ENCODE data around the gene C2orf78.
"Not testable (repeated sequence)": the region's sequence is repeated elsewhere in the genome, so short reads cannot be mapped to it uniquely, and the experiment has no call there.

Gene C2orf78, protein sequence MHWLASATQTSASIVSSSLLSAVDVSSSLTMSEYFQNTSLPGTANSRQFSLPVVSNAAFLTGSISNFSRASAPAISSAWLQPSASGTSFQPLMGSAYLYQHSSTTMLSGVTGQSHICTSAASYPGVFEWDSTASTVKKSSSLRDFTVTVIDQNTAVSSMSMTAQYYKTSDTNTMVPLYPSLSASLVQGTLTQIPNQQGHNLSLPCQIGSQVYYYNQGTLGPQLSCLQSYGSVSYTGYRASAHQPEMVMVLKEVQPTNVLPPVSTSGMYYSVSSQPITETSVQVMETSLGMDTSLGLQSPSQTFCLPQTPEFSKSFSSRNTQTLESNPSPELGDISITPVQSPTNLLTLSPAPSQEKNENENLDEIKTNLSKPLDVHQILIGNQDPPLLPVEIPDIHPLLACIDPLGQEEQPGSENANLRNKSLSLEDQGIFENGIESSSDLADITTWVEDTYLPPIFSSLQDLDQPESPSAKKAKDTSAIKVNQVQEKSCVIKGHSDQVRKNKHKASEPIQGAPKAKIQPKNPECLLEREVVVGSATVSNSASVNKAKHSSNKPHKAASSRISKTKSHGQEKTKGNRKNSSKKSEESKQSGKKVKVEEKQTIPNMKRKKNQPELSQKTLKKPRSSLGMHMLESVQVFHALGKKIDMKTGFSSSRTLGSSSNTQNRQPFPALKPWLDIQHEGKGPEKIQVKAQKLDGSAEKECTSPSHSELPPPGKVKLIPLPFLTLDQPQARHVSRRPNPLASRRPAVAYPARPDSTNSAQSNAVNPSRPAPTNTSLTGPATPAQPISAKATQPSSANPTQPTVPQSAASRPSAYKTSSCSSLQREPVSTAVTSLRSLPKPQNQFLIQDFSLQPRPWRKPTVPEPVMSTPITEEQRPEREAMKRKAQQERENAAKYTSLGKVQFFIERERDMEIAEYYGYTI

DNA sequence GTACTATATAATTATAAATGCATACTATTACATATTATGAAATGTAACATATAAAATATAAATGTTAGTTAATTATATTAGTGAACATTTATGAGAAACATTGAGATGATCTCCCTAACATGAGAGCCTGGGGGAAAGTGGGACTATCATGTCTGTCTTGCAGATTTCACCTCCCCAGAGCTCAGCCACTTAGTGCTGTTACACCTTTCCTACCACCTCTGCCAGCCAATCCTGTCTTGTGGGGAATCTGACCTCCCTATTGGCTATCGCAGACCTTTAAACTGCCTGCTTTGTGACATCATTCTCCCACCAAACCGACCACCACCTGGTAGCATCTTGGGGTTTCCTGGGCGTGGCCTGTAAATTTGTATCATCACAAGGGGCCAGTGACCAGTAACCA is at the start of gene C2orf78:
Gene C2orf78, plus strand, starts transcription at position 301 of the 400 bp plus-strand sequence. CDS start 127 bp downstream, outside the sequence.
- DNase-seq = not testable (repeated sequence)

DNA sequence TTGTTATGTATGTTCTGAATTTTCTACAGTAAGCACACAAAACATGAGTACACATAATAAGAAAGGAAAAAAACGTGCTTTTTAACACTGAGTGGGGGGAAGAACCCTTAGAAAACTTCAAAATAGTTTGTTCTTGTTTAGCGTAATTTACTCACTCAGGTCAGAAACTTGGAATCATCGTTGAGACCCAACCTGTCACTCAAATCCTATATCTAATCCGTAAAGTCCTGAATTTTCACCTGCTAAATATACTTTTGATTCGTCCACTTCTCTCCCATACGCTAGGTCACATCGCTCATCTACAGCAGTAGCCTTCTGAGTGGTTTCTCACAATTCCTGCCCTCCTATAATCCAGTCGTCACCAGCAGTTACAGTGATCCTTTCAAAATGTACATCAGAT is 47.6 kb upstream of the C2orf78 start:
- no peak for DNase-seq

DNA sequence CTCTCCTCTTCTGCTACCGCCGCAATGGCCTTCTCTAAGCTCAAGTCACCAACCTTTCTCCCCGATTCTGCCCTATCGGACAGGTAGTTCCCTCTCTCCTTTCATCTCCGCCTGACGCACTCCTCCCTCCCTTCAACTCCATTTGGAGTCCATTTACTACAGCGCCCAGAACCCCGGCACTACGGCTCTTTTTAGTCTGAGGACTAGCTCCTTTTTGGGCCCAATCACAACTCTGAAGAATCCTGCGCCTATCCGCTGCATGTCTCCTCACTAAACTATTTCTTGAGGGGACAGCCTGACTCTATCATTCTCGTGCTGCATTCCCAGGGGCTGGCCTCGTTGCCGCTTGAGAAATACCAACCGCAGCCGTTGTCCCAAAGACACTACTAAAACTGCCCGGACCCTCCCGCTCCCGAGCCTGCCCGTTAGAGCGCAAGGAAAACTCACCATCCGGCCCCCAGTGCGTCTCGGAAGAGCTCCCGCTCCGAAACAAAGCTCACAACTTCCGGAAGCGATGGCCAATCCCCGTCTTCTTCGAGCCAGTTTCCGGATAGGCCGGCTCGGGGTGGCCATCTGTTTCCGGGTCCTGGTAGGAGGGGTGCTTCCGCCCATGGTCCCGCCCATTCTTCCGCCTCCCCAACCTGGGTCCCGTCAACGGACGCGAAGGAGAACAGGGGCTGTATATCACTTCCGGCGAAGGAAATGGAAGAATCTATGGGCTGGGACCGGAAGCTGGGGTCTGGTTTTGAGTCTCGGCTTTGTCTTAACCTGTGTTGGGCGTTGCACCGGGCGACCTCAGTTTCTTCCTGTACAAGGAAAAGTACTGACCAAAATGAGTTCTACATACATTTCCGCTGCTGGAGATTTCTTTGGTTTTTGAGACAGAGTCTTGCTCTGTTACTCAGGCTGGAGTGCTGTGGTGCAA is 46.9 kb upstream of the C2orf78 start, which contains the start of gene TPRKB:
Gene TPRKB, minus strand, starts transcription at position 491 of the 925 bp plus-strand sequence. CDS start 2,776 bp downstream, outside the sequence.
- DNase-seq = peak; percentile 94

DNA sequence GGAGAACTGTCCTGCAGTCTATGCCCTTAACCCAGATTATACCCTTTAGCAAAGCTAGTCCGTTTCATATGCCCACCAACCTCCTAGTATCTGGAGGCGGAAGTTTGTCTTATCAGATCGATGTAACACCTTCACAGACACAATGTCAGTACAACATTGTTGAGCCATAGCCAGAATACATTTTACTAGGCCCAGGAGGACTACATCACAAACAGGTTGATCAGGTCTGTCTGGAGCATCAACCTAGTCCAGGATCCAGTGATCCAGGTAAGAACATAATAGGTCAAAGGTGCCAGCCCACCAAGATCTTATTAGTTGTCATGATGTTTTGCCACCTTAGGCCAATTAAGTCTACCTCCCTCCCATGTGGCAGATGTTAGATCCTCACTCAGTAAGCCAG is 44.9 kb upstream of the C2orf78 start:
- no peak for DNase-seq

DNA sequence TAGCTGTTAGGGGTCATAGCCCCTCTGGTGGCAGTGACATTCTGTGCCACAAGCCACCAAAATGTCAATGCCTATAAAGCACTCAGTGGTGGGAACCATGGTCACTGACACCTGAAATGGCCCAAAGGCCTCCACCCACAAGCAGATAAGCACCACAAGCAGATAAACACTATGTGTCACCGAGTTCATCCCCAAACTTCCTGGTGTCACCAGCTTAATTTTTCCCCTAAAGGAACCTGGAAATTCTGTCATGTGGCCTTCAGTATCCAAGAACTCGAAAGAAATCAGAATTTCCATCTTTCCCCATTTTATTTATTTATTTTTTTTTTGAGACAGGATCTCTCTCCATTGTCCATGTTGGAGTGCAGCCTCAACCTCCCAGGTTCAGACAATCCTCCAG is 43.2 kb upstream of the C2orf78 start:
- DNase-seq = no peak

DNA sequence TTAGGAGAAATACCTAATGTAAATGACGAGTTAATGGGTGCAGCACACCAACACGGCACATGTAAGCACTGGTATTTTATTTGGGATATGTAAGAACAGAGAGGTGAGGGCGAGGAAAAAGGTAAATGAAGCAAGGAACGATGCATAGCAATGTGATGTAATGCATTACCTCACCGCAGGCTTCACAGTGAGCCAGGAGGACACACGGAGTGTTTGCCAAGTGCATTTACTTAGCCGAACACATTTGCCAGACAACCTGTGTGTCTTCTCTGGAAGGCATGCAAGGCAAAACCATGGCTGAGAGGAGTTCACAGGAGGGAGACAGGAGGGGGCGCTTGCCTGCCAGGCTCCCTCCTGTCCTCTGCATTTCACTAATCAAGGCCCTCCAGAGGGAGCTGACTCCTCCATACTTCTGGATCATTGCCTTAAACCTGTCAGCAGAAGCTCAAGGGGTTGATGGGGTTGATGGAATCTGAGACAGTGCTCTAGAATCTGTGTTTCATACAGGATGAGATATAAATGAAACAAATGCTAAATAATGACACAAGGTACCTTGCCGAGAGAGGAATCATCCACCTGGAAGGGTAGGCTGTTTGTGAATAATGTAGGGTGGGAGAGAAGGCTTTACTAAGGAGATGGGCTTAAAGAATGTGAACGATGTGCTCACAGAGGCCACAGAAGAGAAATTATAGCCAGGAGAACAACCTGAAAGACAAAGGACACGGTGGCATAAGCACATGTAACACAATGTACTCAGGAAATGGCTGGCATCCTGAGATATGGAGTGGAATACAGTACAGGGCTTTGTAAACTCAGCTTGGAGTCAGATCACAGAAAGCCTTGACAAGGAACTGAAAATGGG is 37.7 kb upstream of the C2orf78 start:
- DNase-seq = no peak

DNA sequence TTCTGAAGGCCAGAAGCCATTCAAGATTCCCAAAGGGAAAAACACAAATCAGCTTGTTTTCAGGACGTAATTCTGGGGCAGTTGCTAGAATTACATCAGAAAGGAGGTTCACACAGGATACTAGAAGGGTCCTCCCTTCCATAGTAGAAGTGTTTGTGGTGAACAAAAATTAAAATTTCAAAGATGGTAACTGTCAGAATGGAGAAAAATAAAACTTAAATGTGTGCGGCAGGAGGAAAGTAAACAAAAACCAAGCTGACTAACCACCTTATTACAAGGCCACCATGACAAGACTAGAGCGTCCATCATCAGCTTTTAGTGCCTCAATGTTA is 37.1 kb upstream of the C2orf78 start:
- DNase-seq = no peak

DNA sequence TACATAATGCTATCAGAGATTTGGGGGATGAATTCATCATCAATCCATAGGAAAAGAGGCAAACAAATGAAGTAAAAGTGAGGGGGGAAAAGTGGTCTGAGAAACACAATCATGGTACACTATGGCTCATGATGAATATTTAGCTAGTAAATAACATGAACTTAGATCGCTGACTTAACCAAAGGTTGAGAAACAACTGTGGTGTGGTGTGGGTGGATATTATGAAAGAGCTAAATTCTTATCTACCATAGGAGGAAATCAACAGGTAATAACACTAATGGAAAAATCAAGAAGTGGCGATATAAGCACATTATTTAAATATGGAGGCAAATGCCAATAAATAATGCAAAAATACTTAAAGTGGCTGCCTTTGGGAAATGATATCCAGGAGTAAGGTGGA is 34.7 kb upstream of the C2orf78 start:
- no peak for DNase-seq

DNA sequence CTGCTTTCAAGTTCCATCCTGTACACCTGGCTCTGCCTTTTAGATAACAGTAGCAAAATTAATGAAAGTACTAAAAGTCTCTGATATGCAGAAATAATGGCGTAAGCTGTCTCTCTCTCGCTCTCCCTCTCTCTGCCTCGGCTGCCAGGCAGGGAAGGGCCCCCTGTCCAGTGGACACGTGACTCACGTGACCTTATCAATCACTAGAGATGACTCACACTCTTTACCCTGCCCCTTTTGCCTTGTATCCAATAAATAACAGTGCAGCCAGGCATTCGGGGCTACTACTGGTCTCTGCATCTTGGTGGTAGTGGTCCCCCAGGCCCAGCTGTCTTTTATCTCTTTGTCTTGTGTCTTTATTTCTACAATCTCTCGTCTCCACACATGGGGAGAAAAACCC is 29.7 kb upstream of the C2orf78 start:
- not testable (repeated sequence) for DNase-seq

DNA sequence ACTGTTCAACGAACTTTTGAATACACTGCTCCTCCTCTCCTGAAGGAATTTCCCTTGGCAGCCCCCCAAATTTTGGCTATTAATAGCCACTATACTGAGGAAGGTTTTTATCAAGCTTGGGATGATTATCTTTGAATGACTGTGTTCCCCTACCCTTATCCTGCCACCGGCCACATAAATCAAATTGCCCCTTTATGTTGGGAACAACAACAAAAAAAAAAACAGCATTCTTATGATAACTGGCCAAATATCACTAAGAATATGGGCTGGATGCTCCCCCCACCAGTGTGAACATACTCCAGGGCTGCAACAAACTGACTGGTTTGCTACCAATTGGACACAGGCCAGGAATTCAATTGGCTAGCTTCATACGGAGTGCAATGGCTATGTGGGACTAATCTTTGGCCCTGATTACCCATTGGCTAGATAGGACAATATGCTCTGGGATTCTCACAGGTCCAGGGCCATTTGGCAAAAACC is 24.7 kb upstream of the C2orf78 start:
- DNase-seq = no peak

DNA sequence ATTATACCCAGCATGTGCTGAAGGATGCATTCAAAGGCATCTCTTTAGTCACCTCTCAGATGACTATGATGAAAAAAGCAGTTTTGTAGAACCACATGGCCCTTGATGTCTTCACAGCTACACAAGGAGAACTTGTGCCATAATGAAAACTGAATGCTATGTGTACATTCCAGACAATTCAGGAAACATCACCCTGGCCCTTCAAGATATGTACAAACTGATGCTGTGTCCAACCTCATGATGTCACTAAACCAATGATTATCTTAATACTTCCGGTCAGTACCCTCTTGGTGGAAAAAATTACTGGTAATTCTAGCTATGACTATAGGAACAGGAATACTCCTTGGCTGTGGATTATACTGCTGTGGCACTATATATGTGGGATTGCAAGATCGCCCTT is 24.1 kb upstream of the C2orf78 start:
- no peak for DNase-seq

DNA sequence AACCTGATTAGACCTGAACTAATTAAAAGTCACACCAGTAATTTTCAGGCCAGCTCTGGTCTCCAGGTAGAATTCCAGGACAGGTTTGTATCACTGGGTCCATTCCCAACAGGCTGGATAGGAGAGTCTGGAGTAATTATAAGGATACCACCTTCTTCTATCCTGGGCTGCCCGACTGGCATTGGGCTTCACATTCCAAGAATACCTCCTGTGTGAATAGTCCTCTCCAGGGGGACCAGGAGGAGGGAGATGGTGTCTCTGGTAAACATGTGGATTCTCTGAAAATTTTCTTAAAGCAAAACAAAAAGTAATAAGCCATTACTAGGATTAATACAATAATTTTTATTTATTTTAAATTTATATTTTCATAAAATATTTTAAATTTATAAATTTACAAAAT is 21.4 kb upstream of the C2orf78 start:
- no peak for DNase-seq

DNA sequence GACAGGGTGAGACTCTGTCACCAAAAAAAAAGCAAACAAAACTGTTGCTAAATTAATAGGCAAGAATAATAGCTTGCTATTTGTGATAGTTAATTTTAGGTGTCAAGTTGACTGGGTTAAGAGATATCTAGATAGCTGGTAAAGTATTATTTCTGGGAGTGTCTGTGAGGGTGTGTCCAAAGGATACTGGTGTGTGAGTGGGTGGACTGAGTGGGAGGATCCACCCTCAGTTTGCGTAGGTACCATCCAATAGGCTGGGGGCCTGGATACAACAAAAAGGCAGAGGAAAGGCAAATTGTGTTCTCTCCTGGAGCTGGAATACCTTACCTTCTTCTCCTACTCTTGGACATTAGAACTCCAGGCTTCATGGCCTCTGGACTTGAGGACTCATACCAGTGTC is 19.0 kb upstream of the C2orf78 start:
- DNase-seq = no peak

DNA sequence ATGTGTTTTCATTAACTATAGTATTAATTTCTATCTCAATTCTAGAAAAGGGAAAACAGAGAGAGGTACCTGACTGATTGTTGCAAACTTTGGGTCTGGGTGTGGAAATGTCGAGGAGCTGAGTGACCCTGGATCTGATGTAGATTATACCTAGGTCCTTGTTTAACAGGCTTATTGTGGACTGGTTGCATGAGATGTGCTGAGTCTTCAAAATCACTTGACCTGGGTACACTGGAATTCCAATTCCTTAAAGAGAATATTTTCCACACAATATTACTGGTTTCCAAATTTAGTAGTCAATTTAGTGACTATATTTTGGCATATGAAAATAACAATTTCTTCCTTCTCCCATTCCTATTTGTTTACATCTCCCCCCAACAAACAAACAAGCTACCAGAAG is 17.6 kb upstream of the C2orf78 start:
- DNase-seq = no peak

DNA sequence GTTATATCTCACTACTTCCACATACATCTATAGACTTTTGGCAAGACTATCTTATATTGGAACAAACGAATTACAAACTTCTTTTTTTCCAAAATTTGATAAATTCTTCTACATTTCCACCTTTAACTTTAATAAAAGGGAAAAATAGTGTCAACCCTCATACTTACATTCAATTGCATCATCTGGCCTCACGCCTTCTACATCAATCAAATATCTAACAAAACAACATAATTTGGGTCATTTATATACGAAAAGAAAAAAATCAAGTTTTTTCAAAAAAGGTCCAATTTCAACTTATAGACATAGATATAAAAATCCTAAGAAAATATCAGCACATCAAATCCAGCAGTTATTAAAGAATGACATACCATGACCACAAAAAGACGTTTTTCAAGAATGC is 17.0 kb upstream of the C2orf78 start:
- DNase-seq = no peak

DNA sequence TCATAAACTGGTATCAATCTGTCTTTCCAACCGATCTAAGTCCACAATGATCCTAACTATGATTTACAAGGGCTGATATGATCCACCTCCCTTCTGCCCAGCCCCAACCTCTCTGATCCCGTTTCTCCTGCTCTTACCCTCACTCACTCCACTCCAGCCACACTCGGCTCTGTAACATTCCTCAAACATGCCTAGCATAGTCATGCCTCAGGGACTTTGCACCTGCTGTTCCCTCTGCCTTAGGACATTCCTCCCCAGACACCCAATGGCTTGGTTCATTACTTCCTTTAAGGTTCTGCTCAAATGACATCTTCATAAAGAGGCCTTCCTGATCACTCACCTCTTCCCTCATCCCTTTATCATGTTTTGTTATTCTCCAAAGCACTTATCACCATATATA is 13.3 kb upstream of the C2orf78 start:
- no peak for DNase-seq

DNA sequence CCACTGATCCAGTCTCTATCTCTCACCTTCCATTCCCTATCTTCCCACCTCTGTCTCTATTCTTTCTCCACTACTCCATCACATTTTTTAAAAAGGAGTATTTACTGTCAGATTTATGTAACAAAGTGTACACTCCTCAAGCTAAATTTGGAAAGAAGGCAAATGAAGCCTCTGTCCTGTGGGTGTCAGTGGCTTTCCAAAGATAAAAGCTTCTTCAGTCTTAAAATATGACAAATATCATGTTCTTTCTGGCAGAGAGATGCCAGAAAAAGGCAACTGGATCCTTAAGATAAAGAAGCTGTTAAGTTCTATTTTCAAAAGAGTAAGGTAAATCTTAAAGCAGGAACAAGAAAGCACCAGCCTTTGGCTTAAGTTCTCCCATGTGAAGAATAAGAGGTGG is 11.2 kb upstream of the C2orf78 start:
- no peak for DNase-seq

DNA sequence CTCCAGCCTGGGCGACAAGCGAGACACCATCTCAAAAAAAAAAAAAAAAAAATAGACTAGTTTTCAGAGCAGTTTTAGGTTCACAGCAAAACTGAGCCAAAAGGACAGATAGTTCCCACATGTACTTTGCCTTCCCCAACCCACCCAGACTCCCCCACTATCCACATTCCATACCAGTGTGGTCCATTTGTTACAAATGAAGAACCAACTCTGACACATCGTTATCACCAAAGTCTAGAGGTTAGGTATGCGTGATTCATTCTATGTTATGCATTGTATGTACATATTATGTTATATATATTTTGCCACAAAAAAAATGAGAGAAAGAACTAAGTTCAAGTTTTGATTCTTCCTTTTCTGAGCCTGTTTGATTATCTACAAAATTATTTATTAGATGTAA is 7.6 kb upstream of the C2orf78 start:
- DNase-seq = no peak

DNA sequence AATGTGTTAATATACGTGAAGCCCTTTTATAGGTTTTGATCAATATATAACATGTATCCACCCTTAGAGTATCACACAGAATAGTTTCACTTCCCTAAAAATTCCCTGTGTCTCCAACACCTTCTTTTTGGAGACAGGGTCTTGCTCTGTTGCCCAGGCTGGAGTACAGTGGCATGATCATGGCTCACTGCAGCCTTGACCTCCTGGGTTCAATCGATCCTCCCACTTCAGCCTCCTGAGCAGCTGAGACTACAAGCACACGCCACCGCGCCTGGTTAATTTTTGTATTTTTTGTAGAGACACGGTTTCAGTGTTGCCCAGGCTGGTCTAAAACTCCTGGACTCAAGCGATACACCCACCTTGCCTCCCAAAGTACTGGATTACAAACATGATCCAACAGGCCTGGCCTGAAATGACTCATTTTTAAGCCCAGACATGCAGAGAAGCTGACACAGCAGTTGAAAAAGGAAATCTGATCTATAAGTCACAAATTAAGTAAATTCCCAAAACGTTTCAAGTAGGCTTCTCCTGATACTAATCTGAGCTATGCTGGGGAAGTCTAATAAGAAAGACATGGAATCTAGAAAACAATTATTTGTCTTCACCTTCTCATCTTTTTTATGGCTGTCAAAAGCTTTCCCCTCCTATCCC is 7.0 kb upstream of the C2orf78 start:
- peak; percentile 11 for DNase-seq

DNA sequence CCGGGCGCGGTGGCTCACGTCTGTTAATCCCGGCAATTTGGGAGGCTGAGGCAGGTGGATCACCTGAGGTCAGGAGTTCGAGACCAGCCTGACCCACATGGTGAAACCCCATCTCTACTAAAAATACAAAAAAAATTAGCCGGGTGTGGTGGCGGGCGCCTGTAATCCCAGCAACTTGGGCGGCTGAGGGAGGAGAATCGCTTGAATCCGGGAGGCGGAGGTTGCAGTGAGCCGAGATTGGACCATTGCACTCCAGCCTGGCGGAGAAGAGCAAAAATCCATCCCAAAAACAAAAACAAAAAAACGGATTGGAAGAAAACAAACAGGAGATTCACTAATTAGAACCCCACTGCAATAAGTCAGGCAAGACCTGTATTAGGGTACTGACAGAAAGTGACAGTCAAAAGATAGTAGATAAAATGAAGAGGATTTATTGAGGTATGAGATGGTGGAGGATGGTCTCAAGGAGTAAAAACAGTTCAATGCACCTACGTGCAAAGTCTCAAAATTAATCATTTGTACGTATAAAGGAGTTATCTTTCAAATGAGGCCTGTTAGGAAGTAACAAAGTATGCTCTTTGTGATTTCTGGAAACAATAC is 5.0 kb upstream of the C2orf78 start:
- not testable (repeated sequence) for DNase-seq
